Endodermal cell (in vitro differentiated cells): ENCODE results near the gene RCN2. TPM values are rescaled to one million over a fixed set of nuclear protein-coding genes. Genes with fewer than 3 reads are reported as not detected.

Experiments
- DNase-seq: peaks from one replicate; pipeline ENCODE4 v3.0.0-alpha.2; 2017
- H3K27ac ChIP-seq: 2 replicates; pipeline ENCODE4 v1.5.1; 2013; ENCODE audit warnings: mild to moderate bottlenecking, low read depth, low read length, moderate library complexity
- H3K27me3 ChIP-seq: 2 replicates; pipeline ENCODE4 v1.6.1; 2013; ENCODE audit warnings: mild to moderate bottlenecking, low read length, moderate library complexity; ENCODE audit not compliant: insufficient read depth, control insufficient read depth, poor library complexity, severe bottlenecking
- H3K36me3 ChIP-seq: 2 replicates; pipeline ENCODE4 v1.7.0; 2013; ENCODE audit warnings: mild to moderate bottlenecking, low read length, moderate library complexity; ENCODE audit not compliant: control insufficient read depth, insufficient read depth
- H3K4me1 ChIP-seq: one replicate; pipeline ENCODE4 v1.7.0; 2013; ENCODE audit warnings: low read length; ENCODE audit not compliant: control insufficient read depth, insufficient read depth
- H3K4me3 ChIP-seq: 2 replicates; pipeline ENCODE4 v1.5.1; 2013; ENCODE audit warnings: mild to moderate bottlenecking, low read length, moderate library complexity
- H3K9ac ChIP-seq: 2 replicates; pipeline ENCODE4 v1.6.1; 2013; ENCODE audit warnings: mild to moderate bottlenecking, low read length, moderate library complexity; ENCODE audit not compliant: poor library complexity, severe bottlenecking; ENCODE audit errors: extremely low read depth
- H3K9me3 ChIP-seq: 2 replicates; pipeline ENCODE4 v1.6.1; 2013; ENCODE audit warnings: mild to moderate bottlenecking, low read length, moderate library complexity; ENCODE audit not compliant: control insufficient read depth
- H3K27ac Mint-ChIP-seq: 2 replicates; pipeline ENCODE4 v1.8.0; 2020; ENCODE audit warnings: mixed read lengths
- H3K27me3 Mint-ChIP-seq: 2 replicates; pipeline ENCODE4 v1.8.0; 2021; ENCODE audit warnings: mild to moderate bottlenecking, mixed read lengths; ENCODE audit not compliant: insufficient read depth
- H3K36me3 Mint-ChIP-seq: 2 replicates; pipeline ENCODE4 v1.8.0; 2020; ENCODE audit warnings: low read depth, mixed read lengths
- H3K4me1 Mint-ChIP-seq: 2 replicates; pipeline ENCODE4 v1.8.0; 2020; ENCODE audit warnings: mixed read lengths
- H3K4me3 Mint-ChIP-seq: 2 replicates; pipeline ENCODE4 v1.8.0; 2020; ENCODE audit warnings: mild to moderate bottlenecking, moderate library complexity, mixed read lengths
- H3K9me3 Mint-ChIP-seq: 2 replicates; pipeline ENCODE4 v1.8.0; 2020; ENCODE audit warnings: mild to moderate bottlenecking, mixed read lengths
- WGBS, 2 experiments: methylation state at CpG; one replicate each; pipeline versions ENCODE4 v1.1.5 to v1.1.7; 2013; ENCODE audit warnings: missing lambda C conversion rate in 2 of 2, mixed read lengths in 1 of 2; ENCODE audit not compliant: insufficient coverage in 1 of 2, insufficient read length in 1 of 2; 5-methylcytosine and 5-hydroxymethylcytosine counted together
- total RNA-seq, 2 donors: library from RNA; stranded (reverse); fragmentation: NEBNext Ultra II Directional in 1 of 2; extraction: Animal tissue kit (Norgen Biotek cat#: 25700) in 1 of 2; gene quantifications; 2 replicates in 1 of 2; 3 replicates in 1 of 2; pipeline ENCODE4 v1.2.1, GENCODE V29; 2021
- TF ChIP-seq, protein P1 (sequence below): fragments of 200-600 bp; sonication (generic); conservative IDR thresholded peaks from 2 replicates; pipeline ENCODE4 v1.5.0; 2021; ENCODE audit warnings: antibody characterized with exemption, mild to moderate bottlenecking

Gene RCN2
- total RNA-seq, 2 donors from 2014 or later = 151 to 165 TPM

DNA sequence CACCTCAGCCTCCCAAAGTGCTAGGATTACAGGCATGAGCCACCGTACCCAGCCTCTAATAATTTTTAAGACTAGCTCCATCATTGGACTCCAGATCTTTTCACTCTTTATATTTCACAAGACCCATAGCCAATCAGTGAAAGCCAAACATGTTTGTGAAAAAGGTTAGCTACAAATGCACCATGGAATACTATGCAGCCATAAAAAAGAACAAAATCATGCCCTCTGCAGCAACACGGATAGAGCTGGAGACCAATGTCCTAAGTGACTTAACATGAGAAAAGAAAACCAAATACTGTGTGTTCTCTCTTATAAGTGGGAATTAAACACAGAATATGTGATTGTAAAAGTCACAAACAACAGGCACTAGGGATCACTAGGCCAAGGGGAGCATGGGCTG, 29.6 kb upstream of the RCN2 start:
- H3K27ac ChIP-seq = no peak overlapping the region
- H3K4me1 ChIP-seq = peaks cover 7% of the 10 kb centered on the region
- WGBS, 2 experiments = 91 to 95% methylated on average over 2 of the region's 2 CpGs
- Mint-ChIP-seq H3K4me3 (no peak overlapping the region), H3K27me3 (peaks cover 38% of the 10 kb centered on the region), H3K4me1 (peaks cover 20% of the 10 kb centered on the region), H3K27ac (no peak overlapping the region), H3K36me3 (peaks cover 12% of the 10 kb centered on the region), H3K9me3 (peaks cover 25% of the 10 kb centered on the region)
- TF ChIP-seq, protein P1, sequence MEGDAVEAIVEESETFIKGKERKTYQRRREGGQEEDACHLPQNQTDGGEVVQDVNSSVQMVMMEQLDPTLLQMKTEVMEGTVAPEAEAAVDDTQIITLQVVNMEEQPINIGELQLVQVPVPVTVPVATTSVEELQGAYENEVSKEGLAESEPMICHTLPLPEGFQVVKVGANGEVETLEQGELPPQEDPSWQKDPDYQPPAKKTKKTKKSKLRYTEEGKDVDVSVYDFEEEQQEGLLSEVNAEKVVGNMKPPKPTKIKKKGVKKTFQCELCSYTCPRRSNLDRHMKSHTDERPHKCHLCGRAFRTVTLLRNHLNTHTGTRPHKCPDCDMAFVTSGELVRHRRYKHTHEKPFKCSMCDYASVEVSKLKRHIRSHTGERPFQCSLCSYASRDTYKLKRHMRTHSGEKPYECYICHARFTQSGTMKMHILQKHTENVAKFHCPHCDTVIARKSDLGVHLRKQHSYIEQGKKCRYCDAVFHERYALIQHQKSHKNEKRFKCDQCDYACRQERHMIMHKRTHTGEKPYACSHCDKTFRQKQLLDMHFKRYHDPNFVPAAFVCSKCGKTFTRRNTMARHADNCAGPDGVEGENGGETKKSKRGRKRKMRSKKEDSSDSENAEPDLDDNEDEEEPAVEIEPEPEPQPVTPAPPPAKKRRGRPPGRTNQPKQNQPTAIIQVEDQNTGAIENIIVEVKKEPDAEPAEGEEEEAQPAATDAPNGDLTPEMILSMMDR = no peak
- no peak overlapping the region for H3K4me3 ChIP-seq
- DNase-seq = no peak
- H3K27me3 ChIP-seq = peaks cover 25% of the 10 kb centered on the region
- no peak overlapping the region for H3K9ac ChIP-seq
- H3K9me3 ChIP-seq = peaks cover 23% of the 10 kb centered on the region
- H3K36me3 ChIP-seq = no peaks in the 10 kb centered on the region

DNA sequence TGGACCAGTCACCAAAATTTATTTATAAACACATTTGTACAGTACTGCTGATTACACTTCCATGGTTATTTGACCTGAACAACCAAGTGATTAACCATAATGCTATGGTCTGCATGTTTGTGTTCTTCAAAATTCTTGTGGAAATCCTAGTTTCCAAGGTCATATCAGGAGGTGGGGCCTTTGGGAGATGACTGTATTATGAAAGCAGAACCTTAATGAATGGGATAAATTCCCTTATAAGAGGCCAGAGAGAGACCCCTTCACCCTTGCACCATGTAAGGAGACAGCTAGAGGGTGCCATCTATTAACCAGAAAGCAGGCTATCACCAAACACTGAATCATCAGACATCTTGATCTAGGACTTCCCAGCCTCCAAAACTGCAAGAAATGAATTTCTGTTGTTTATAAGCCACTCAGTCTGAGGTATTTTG, 28.3 kb upstream of the RCN2 start:
- peaks cover 11% of the 10 kb centered on the region for H3K36me3 Mint-ChIP-seq
- no peak overlapping the region for H3K27ac Mint-ChIP-seq
- Histone ChIP-seq H3K4me3 (peak overlapping the region; percentile 53), H3K36me3 (no peaks in the 10 kb centered on the region), H3K9me3 (peaks cover 17% of the 10 kb centered on the region), H3K4me1 (peaks cover 7% of the 10 kb centered on the region), H3K27ac (no peak overlapping the region), H3K27me3 (peaks cover 37% of the 10 kb centered on the region), H3K9ac (no peak overlapping the region)
- DNase-seq = no peak
- no peak overlapping the region for H3K4me3 Mint-ChIP-seq
- peaks cover 20% of the 10 kb centered on the region for H3K4me1 Mint-ChIP-seq
- peaks cover 51% of the 10 kb centered on the region for H3K27me3 Mint-ChIP-seq
- peaks cover 22% of the 10 kb centered on the region for H3K9me3 Mint-ChIP-seq
- TF ChIP-seq, protein P1 = peak; percentile 70

GRCh38 chr15:76904461-76905012, 27.0 kb upstream of the RCN2 start:
- TF ChIP-seq, protein P1 = no peak
- peak; percentile 82 for DNase-seq

More at GRCh38 chr15:76904461-76905012, 27.0 kb upstream of the RCN2 start:
- H3K36me3 Mint-ChIP-seq = peaks cover 2% of the 10 kb centered on the region
- Histone ChIP-seq H3K36me3 (no peaks in the 10 kb centered on the region), H3K9me3 (peaks cover 7% of the 10 kb centered on the region), H3K4me1 (peaks cover 7% of the 10 kb centered on the region), H3K27ac (peak overlapping the region; percentile 59), H3K9ac (peak overlapping the region; percentile 47), H3K4me3 (peak overlapping the region; percentile 79), H3K27me3 (peaks cover 49% of the 10 kb centered on the region)
- peaks cover 20% of the 10 kb centered on the region for H3K4me1 Mint-ChIP-seq
- H3K27ac Mint-ChIP-seq = peak overlapping the region; percentile 79
- 5 to 10% methylated on average over 6 to 28 of the region's 29 CpGs for WGBS, 2 experiments
- H3K9me3 Mint-ChIP-seq = peaks cover 11% of the 10 kb centered on the region
- peaks cover 61% of the 10 kb centered on the region for H3K27me3 Mint-ChIP-seq
- peak overlapping the region; percentile 73 for H3K4me3 Mint-ChIP-seq
